ENCODE measurements around the gene PSMD1.

PSMD1 gene

DNA sequence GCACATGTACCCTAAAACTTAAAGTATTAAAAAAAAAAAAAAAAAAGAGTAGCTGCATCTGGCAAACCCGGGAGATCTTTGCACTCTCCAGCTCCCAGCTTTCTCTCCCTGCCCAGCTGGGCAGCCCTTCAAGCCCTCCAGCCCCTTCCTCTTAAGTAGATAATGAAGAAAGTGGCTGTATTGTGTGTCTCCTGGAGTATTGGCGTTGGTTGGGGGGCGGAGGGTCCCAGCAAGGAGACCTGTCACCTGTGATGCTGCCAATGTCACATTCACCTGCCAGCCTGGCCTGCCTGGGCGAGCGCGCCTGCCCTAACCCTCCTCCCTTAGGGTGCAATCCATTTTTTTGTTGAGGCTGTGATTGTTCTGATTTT lies 17.4 kb upstream of the PSMD1 start (continued):
- TF ChIP-seq ZFP41 (tag by site-specific recombination; IDR thresholded peaks at IDR 0.05; ENCODE audit: borderline replicate concordance), result no peak
- no peak for TF ChIP-seq BCL11A (tag by site-specific recombination; IDR thresholded peaks at IDR 0.05; ENCODE audit: low read depth)
- TF ChIP-seq, protein P1, sequence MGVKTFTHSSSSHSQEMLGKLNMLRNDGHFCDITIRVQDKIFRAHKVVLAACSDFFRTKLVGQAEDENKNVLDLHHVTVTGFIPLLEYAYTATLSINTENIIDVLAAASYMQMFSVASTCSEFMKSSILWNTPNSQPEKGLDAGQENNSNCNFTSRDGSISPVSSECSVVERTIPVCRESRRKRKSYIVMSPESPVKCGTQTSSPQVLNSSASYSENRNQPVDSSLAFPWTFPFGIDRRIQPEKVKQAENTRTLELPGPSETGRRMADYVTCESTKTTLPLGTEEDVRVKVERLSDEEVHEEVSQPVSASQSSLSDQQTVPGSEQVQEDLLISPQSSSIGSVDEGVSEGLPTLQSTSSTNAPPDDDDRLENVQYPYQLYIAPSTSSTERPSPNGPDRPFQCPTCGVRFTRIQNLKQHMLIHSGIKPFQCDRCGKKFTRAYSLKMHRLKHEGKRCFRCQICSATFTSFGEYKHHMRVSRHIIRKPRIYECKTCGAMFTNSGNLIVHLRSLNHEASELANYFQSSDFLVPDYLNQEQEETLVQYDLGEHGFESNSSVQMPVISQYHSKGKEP (tag by site-specific recombination; IDR thresholded peaks at IDR 0.05), result no peak
- TF ChIP-seq, protein P2, sequence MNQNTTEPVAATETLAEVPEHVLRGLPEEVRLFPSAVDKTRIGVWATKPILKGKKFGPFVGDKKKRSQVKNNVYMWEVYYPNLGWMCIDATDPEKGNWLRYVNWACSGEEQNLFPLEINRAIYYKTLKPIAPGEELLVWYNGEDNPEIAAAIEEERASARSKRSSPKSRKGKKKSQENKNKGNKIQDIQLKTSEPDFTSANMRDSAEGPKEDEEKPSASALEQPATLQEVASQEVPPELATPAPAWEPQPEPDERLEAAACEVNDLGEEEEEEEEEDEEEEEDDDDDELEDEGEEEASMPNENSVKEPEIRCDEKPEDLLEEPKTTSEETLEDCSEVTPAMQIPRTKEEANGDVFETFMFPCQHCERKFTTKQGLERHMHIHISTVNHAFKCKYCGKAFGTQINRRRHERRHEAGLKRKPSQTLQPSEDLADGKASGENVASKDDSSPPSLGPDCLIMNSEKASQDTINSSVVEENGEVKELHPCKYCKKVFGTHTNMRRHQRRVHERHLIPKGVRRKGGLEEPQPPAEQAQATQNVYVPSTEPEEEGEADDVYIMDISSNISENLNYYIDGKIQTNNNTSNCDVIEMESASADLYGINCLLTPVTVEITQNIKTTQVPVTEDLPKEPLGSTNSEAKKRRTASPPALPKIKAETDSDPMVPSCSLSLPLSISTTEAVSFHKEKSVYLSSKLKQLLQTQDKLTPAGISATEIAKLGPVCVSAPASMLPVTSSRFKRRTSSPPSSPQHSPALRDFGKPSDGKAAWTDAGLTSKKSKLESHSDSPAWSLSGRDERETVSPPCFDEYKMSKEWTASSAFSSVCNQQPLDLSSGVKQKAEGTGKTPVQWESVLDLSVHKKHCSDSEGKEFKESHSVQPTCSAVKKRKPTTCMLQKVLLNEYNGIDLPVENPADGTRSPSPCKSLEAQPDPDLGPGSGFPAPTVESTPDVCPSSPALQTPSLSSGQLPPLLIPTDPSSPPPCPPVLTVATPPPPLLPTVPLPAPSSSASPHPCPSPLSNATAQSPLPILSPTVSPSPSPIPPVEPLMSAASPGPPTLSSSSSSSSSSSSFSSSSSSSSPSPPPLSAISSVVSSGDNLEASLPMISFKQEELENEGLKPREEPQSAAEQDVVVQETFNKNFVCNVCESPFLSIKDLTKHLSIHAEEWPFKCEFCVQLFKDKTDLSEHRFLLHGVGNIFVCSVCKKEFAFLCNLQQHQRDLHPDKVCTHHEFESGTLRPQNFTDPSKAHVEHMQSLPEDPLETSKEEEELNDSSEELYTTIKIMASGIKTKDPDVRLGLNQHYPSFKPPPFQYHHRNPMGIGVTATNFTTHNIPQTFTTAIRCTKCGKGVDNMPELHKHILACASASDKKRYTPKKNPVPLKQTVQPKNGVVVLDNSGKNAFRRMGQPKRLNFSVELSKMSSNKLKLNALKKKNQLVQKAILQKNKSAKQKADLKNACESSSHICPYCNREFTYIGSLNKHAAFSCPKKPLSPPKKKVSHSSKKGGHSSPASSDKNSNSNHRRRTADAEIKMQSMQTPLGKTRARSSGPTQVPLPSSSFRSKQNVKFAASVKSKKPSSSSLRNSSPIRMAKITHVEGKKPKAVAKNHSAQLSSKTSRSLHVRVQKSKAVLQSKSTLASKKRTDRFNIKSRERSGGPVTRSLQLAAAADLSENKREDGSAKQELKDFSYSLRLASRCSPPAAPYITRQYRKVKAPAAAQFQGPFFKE (tag by site-specific recombination; IDR thresholded peaks at IDR 0.05; ENCODE audit: borderline replicate concordance), result no peak

DNA sequence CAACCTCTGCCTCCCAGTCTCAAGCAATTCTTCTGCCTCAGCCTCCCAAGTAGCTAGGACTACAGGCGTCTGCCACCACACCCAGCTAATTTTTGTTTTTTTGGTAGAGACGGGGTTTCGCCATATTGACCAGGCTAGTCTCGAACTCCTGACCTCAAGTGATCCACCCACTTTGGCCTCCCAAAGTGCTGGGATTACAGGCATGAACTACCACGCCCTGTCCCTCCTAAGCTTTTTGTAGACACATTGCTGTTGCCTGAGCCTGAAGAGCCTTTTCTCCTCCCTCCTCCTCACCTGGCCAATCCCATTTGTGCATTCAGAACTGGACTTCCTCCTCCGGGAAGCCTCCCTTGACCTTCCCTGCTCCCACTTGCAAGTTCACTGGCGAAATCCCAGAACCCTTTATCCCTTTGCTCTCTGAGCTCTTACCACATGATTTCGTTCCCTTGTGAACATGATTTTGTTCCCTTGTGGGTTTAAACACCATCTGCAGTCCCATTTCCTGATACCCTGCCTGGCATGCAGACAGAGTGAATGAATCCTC lies 16.8 kb upstream of the PSMD1 start:
- ChIA-PET CTCF (interaction anchor here (0.6 to 2.2 kb wide), 4 partner anchors 10 to 408 kb away, joined by 3 to 8 read pairs (median 4); partner anchors contain the start of gene PSMD1), POLR2A (interaction anchor here (0.7 to 1.4 kb wide), 2 partner anchors 13 to 21 kb away, joined by 3 to 4 read pairs; no protein-coding TSS in a partner anchor)
- H3K4me3 ChIP-seq (ENCODE audit: low read depth, low read length), result no peak overlapping the region
- H3K4me1 ChIP-seq (ENCODE audit: control insufficient read depth, insufficient read depth, low read length), result no peaks in the 10 kb centered on the region; the same call in 1 of the 2 replicates
- H3K36me3 ChIP-seq (ENCODE audit: control insufficient read depth in 2 of 2, insufficient read depth in 1 of 2, low read length in 2 of 2), result peaks cover 4 to 25% of the 10 kb centered on the region in 2 experiments; a peak in 2 of 3 replicates
- H3K27ac ChIP-seq (ENCODE audit: extremely low read depth, low read depth, low read length), result no peak overlapping the region
- TF ChIP-seq GLIS1 (tag by site-specific recombination; IDR thresholded peaks at IDR 0.05), result no peak
- TF ChIP-seq ZFP37 (tag by site-specific recombination; IDR thresholded peaks at IDR 0.05), result no peak
- TF ChIP-seq, protein P3, sequence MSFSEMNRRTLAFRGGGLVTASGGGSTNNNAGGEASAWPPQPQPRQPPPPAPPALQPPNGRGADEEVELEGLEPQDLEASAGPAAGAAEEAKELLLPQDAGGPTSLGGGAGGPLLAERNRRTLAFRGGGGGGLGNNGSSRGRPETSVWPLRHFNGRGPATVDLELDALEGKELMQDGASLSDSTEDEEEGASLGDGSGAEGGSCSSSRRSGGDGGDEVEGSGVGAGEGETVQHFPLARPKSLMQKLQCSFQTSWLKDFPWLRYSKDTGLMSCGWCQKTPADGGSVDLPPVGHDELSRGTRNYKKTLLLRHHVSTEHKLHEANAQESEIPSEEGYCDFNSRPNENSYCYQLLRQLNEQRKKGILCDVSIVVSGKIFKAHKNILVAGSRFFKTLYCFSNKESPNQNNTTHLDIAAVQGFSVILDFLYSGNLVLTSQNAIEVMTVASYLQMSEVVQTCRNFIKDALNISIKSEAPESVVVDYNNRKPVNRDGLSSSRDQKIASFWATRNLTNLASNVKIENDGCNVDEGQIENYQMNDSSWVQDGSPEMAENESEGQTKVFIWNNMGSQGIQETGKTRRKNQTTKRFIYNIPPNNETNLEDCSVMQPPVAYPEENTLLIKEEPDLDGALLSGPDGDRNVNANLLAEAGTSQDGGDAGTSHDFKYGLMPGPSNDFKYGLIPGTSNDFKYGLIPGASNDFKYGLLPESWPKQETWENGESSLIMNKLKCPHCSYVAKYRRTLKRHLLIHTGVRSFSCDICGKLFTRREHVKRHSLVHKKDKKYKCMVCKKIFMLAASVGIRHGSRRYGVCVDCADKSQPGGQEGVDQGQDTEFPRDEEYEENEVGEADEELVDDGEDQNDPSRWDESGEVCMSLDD (tag by site-specific recombination; IDR thresholded peaks at IDR 0.05), result no peak
- TF ChIP-seq ZXDB (tag by site-specific recombination; IDR thresholded peaks at IDR 0.05), result no peak
- TF ChIP-seq ZNF2 (tag by site-specific recombination; IDR thresholded peaks at IDR 0.05), result no peak
- TF ChIP-seq, protein P4, sequence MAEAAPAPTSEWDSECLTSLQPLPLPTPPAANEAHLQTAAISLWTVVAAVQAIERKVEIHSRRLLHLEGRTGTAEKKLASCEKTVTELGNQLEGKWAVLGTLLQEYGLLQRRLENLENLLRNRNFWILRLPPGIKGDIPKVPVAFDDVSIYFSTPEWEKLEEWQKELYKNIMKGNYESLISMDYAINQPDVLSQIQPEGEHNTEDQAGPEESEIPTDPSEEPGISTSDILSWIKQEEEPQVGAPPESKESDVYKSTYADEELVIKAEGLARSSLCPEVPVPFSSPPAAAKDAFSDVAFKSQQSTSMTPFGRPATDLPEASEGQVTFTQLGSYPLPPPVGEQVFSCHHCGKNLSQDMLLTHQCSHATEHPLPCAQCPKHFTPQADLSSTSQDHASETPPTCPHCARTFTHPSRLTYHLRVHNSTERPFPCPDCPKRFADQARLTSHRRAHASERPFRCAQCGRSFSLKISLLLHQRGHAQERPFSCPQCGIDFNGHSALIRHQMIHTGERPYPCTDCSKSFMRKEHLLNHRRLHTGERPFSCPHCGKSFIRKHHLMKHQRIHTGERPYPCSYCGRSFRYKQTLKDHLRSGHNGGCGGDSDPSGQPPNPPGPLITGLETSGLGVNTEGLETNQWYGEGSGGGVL (tag by site-specific recombination; IDR thresholded peaks at IDR 0.05), result no peak
- no peak for TF ChIP-seq ZNF626 (tag by site-specific recombination; IDR thresholded peaks at IDR 0.05)
- no peak for TF ChIP-seq ZNF561 (tag by site-specific recombination; IDR thresholded peaks at IDR 0.05; ENCODE audit: borderline replicate concordance)
- no peak for TF ChIP-seq ZNF221 (tag by site-specific recombination; IDR thresholded peaks at IDR 0.05; ENCODE audit: borderline replicate concordance)
- TF ChIP-seq HOXD13 (CRISPR knock-in tag; IDR thresholded peaks at IDR 0.05; ENCODE audit: borderline replicate concordance), result no peak
- TF ChIP-seq YY2 (tag by site-specific recombination; IDR thresholded peaks at IDR 0.05), result no peak
- TF ChIP-seq, protein P5, sequence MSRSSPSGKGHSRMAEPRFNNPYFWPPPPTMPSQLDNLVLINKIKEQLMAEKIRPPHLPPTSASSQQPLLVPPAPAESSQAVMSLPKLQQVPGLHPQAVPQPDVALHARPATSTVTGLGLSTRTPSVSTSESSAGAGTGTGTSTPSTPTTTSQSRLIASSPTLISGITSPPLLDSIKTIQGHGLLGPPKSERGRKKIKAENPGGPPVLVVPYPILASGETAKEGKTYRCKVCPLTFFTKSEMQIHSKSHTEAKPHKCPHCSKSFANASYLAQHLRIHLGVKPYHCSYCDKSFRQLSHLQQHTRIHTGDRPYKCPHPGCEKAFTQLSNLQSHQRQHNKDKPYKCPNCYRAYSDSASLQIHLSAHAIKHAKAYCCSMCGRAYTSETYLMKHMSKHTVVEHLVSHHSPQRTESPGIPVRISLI (tag by site-specific recombination; IDR thresholded peaks at IDR 0.05), result no peak
- TF ChIP-seq ZNF571 (tag by site-specific recombination; IDR thresholded peaks at IDR 0.05), result no peak
- TF ChIP-seq BCL11A (tag by site-specific recombination; IDR thresholded peaks at IDR 0.05; ENCODE audit: low read depth), result no peak
- no peak for TF ChIP-seq ZNF585B (tag by site-specific recombination; IDR thresholded peaks at IDR 0.05)
- no peak for TF ChIP-seq TRIM28 (IDR thresholded peaks at IDR 0.05; ENCODE audit: borderline replicate concordance, low read length)
- H3K9me3 ChIP-seq (ENCODE audit: control insufficient read depth, insufficient read depth, low read depth, low read length), result no peaks in the 10 kb centered on the region
